HG02981 (cell line): Measurements from ENCODE around the gene CRACR2B.

Source experiments
- ATAC-seq: cut with Tn5 transposase; IDR thresholded peaks from one replicate; pipeline ENCODE4 v1.9.1; 2021; ENCODE audit warnings: mild to moderate bottlenecking, moderate library complexity; ENCODE audit not compliant: unreplicated experiment

Gene CRACR2B

DNA sequence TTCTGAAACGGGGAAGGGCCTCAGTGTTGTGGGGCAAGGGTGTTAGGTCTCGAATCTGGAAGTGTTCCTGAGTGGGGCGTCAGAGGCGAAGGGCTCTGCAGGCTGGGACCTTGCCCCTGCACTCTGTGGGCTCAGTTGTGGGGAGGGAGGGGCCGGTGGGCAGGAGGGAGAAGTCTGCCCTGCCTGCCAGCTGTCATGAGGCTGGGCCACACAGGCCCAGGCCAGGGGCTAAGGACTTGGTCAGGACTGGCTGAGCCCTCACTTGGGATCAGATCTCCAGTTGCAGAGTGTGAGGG is at the start of gene CRACR2B:
CRACR2B (plus strand) TSS at position 23 of the 296 bp plus-strand sequence. CDS start 689 bp downstream, outside the sequence.
- no peak for ATAC-seq

DNA sequence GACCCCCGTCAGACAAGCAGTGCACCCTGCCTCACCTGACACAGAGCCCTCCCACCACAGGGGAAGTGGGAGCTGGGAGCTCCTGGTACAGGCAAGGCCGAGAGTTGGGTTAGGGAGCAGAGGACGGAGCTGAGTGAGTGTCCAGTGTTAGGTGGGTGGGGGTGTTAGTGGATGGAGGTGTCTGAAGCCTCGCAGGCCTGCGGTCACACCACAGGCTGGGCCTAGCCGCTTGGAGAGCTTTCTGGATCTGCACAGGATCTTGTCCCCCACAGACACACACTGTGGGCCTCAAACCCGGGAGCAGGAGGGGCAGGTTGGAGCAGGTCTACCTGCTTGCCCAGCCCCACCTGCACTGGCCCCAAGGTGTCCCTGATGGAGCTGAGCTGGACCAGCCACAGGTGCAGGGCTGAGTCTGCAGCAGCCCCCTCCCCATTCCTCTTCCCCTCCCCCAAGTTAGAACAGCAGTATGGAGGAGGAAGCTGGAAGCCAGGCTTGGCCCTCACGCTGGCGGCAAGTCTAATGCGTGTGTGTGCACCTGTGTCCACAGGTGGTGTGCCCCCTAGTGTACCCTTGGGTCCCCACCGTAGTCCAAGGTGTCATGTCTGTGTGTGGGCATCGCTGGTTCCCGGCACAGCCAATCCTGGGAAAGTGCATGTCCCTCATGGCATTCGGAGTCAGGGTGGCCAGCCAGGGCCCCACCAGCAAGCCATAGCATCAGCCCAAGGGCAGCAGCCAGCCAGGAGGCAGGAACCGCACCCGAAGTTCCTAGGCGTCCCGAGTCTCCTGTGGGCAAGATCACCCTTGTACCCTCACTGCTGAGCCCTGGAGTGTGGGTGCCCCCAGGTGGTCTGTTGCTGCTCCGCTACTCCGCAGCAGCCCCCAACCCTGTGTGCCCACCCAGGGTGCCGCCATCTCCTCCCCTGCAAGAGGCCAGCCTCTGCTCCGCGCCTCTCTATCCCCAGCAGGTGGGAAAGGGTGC is 48.5 kb upstream of the CRACR2B start:
- no peak for ATAC-seq

DNA sequence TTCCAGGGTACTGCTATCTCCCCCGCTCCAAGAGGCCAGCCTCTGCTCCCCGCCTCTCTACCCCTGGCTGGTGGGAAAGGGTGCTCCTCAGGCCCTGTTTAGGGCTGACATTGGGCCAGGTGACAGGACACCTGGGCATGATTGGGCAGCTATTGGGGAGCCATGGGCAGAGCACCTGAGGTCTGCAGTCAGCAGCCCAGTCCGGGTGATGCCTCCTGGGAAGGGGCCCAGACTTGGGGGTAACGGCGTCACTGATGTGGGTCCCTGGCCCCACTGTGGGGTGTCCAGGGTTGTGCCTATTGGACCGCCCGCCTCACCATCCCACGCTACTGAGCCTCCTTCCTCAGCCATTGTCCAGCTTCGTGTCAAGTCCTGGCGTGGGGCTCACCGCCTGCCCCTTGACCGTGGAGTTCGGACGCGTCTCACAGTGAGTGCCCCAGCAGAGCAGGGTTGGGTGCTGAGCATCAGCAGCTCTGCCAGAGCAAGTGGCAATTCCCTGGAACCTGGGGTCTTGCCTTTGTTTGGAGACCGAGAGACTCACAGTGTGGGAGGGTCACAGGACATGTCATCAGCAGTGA is 47.7 kb upstream of the CRACR2B start:
- no peak for ATAC-seq

DNA sequence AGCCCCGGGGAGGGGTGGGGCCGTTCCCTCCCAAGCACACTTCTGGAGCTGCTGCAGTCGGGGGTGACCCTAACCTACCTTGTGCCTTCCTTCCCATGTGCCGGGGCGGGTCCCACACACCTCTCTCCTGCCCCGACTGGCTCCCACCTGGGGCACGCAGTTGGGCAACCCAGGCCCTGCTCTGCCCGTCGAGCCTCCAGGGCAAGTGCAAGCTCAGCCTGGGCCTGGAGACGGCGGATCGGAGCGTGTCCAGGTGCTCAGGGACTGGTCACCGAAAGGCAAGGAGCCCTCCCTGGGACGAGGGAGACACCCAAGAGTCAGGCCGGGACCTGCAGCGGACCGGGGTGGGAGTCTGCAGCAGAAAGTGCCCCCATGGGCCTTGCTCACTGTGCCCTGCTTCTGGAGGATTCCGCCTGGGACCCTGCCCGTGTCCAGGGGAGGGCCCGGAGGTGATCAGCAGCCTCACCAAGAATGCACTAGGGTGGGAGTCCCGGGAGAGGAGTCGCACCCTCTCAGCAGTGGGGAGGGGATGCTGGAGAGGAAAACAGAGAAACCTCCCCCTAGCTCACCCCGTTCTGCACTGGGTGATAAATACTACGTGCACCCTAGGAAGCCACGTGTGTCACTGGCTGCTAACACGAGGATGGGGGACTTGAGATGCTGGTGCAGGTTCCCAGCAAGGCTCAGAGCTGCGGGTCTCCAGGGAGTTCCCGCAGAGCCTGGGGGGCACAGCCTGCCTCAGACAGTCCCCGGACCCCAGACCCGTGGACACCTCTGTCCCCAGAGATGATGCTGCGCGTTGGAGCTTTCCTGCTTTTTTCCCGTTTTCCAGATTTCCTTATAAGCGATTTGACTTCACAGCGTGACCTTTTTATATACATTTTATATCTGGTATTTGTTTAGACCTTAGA is 45.2 kb upstream of the CRACR2B start:
- no peak for ATAC-seq

DNA sequence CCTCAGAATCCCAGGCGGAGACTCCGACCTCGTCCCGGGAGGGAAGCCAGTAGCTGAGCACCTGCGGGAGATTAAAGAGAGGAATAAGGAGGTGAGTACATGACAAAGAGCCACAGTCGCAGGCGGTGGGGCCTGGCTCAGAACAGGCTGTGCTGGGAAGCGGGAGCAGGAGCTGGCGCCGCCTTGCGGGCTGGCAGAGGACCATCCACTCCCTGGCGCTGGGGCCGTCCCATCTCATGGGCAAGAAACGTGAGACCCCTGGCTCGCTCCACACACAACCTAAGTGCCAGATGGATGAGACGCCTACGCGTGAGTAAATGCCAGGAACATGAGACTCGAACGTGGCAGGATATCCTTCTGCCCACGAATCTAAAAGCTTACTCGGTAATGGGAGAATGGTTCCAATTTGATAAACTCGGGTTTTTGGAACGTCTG is 44.1 kb upstream of the CRACR2B start:
- no peak for ATAC-seq

DNA sequence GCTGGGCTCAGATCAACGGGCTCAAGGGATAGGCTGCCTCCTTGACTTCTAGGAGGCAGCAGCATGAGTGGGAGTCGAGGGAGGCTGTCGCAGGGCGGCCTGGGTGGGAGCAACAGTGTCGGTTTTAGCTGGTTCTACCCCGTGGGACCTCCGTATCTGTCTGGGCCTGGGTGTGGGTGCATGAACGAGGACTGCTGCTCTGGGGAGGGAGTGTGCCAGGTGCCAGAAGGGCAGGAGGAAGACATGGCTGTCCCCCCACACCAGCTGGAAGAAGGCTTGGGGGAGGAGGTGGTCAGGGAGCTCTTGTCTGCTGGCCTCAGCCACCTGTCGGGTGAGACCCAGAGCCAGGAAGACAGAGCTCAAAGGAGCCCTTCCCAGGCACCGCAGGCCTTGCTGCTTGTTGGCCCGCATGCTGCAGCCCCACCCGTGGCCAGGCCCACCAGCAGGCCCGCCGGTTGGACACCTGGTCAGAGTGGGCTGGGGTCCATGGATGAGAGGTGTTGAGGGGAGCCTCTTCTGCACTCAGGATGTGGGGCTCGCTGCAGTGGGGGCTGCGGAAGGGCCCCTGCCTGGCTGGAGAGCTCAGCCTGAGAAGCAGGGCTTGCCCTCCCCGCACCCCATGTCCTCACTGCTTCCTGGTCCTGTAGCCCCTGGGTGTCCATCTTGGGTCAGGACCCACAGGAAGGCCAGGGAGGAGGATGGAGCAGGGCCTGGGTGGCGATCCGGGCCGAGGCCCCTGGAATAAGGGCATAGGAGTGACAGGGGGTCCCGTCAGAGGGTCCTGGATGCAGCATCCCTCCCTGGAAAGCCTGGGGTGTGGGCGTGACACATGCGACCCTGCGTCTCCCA is 41.3 kb upstream of the CRACR2B start:
- no peak for ATAC-seq

DNA sequence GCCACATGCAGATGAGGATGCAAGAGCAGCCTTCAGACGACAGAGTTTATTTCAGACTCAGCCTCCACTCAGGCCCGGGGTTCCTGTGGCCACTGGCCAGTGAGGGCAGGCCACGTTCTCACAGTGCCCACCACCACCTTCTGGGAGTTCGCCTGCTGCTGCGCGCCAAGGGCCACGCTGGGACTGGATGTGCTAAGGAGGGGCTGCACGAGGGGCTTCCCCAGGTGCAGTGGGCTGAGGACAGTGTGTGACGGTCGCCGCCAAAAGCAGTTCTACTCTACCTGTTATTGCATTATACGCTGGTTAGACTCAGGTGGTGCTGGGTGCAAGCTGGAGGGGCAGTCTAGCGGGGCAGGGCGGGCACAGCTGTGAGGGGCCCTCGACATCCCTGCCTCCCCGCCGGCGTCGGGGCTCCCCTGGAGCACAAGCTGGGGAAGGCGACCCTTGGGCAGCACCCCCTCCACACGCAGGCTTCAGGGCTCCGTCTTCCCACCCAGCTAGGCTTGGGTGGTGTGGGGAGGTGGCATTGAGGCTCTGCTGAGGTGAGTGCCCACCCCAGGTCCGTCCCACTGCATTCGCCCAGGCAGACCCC is 40.5 kb upstream of the CRACR2B start:
- ATAC-seq: no peak

DNA sequence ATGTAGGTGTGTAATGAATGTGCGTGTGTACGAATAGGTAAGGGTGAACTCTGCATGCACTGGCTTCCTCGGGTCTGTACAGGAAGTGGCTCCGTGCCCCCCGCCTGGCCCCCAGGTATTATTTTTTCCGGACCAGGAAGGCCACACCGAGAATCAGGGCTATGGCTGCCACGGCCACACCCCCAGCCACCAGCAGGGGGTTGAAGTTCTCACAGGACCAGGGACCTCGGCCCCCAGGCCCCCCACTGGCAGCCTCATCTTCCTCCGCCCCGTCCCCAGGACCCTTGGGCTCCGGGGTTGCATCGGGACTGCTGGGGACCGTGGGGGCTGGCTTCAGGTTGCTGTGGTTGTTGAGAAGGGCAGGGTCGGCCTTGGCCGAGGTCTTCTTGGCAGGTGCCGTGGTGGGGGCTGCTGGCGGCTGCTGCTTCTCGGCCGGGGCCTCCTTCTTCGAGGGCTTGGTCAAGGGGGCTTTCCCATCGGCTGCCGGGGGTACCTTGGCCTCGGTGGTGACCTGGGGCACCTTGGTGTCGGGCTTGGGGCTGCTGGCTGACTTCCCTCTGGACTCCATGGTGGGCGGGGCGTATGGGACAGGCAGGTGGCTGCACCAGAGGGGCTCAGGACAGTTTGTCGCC is 39.6 kb upstream of the CRACR2B start:
- ATAC-seq: no peak

DNA sequence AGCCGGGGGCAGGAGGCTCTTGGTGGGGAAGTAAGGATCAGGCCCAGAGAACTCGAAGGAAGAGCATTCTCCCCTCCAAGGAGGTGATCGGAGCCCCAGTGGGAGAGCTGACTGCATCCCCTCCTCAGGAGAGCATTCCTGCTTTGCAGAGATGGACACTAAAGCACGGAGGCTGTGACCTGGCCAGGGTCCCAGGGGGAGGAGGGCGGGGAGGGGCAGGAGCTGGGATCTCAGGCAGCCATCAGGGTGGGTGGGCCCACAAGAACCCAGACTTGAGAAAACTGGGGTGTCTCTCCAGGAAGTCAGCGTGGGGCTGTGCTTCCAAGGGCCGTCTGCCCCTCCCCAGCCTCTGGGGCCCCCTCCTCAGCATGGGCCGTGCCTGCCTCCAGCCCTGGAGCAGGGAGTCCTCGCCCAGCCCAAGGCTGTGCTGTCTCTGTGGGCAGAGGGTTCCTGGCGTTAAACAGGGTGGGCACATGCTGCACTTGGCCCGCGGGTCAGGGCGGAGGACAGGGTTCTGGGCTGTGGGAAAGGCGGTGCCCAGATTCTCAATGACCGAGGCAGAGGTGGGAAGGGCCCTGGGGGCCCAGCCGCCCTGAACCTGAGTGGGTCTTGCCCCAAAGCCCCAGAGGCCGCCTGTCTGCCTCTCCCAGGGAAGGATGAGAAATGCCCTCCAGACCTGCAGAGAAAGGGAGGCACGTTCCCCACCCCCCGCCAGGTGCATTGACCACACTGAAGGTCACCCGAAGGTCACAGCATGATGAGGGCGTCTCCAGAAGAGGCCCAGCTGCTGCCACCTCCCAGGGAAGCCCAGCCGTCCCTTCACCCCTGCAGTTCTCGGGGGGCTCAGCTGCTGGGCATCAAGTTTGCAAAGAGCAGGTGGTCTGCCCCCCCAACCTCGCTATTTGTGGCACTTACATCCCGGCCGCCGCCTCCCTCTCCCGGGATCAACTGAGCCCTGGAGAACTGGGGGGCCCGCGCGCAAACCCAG is 38.5 kb upstream of the CRACR2B start:
- no peak for ATAC-seq

DNA sequence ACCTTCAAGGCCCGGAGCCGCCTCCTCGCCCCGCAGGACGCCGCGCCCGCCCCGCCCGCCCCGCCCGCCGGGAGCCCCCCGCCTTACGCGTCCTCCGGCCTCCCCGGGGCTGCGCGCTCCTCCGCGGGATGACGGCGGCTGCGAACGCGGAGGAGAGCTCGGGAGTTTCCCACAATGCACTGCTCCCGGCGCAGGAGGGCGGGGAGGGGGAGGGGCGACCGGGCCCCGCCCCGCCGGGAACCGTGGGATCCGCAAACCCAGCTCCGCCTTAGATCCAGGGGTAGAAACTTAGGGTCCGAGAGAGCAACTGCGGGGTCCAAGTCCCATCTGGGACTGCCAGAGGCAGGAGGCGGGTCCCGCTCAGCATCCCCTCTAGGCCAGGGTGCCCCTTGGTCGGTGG is 37.8 kb upstream of the CRACR2B start, which contains the start of gene CEND1:
CEND1 (minus strand) TSS at position 148 of the 400 bp plus-strand sequence. CDS start 1,514 bp downstream, outside the sequence.
- no peak for ATAC-seq

DNA sequence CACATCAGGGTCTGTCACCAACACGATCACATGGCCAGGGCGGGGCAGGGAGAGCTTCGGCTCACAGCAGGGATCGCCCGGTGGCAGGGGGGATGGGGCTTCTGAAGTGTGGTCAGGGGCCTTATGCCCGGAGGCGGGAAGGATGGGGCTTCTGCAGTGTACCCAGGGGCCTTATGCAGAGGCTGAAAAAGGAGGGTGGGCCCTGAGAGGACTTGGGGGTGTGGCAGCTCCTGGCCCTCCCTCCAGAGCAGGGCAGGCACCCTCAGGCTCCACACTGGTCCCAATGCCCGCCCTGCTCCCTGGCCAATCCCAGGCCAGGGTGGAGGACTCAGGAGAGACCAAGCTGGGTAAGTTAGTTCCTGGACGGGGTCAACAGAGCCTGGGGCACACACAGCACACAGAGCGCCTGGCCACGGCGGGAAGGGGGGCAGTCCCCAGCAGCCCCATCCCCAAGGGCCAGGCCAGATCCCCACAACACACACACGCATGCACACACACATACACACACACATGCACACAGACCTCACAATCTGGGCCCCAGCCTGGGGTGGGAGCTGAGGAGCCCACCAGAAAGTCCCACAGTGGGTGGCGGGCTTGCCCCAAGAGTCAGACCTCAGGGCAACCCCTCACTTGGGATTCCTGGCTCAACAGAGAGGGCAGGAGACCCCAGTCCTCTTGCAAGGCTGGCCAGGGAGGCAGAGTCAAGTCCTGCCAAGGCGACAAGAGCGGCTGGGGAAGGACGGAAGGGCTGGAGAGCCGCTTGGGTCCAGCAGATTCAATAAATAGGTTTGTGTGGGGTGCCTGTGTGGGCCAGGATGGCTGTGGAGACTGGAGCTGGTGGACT is 36.8 kb upstream of the CRACR2B start:
- ATAC-seq: no peak

DNA sequence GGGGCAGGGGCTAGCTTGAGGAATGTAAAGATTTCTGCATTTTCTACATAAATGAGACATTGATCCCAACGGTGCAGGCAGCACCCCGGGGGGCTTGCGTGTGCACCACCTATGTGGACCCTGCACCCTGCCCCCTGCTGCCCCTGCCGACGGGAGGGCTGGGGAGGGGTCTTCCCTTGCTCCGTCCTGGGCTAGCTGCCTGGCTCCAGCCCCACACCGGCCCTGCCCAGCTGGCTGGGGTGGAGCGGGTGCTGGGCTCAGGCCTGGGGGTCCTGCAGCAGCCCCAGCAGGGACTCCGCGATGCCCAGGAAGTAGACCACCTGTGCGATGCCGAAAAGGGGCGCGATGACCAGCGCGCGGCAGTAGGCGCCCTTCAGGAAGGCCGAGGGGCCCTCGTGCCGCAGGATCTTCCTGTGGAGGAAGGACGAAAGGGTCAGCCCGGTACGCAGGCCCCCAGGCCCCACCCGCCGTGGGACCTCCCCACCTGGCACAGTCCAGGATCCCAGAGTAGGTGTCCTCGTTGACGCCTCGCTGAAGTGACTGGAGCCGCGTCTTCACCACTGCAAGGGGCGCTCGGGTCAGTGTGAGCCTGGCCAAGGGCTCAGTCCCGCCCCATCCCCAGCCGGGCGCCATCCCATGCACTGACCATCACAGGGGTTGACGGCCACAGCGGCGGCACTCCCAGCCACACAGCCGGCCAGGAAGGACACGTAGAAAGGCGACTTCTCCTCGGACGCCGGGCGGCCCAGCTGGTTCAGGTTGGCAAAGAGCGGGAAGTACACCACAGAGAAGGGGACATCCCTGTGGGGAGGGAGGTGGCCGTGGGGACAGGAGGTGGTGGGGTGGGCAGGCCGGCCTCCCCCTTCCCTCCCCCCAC is 35.8 kb upstream of the CRACR2B start:
- ATAC-seq: no peak

DNA sequence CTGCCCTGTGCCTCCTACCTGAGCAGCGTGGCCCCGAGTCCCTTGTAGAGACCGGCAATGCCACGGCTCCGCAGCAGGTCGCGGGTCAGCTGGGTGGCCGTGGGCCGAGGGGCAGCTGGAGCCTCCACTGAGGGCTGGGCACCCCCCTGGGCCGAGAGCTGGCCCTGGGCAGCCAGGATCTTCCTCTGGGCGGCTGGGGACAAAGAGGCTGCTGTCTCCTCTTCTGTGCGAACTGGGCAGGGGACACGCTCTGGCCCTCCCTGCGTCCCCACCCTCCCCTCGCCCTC is 35.2 kb upstream of the CRACR2B start:
- no peak for ATAC-seq

DNA sequence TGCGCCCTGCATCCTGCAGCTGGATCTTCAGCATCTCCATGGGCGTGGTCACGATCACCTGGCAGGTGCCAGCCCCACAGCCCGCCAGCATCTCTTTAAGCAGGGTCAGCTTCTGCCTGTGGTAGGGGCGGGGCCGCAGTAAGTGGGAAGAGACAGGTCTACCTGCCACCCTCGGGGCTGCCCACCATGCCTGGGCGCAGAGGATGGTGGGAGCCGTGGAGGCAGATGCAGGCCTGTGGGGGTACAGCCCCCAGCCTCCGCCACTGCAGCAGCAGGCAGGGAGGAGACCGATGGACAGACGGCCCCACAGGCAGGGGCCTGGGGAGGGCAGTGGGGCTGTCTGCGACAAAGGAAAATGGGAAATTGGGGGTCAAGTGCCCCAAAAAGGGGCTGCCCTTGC is 34.8 kb upstream of the CRACR2B start:
- ATAC-seq: no peak

DNA sequence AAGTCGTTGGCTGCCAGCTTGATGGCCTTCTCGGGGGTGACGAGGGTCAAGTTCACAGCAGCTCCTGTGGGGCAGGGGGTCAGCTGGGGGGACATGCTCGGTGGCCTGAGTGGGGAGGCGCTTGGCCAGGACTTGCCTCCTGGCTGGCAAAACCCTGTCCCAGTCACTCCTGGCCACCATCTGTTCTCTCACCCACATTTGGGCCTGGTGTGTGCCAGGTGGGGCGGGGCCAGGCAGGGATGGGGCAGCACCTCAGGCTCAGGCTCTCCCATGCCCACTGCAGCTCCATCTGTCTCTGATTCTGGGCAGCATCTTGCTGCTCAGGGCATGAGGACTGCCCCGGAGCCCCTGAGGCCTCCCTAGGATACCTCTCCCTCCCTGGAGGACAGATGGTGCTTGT is 34.2 kb upstream of the CRACR2B start:
- ATAC-seq: no peak

DNA sequence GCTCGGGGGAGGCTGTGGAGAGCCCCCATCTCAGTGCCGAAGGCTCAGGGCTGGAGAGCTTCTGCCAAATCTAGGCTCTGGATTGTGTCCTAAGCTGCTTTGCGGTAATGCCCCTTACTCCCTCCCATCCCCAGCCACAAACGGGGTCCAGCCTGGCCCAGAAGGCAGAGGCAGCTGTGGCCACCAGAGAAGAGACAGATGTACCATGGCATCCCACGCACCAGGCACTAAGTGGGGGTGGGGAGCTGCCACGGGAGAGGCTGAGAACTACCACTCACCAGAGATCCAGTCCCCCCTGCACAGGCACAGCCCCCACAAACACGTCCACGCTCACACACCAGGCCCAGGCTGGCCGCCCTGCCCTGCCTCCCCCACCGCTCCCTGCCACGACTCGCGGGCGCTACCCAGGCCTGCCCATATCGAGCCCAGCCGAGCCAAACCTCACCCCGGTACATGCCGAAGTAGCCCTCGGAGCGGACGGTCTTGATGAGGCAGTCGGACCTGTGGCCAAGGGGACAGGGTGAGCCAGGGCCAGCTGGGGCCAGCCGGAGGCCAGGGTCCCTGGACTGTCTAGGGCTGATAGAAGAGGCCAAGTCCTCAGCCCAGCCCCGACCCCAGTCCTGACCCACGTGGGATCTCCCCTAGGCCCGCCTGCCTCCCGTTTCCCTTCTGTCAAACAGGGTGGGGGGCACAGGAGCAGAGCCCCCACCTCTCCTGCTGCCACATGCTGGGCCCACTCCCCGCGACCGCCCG is 33.5 kb upstream of the CRACR2B start:
- ATAC-seq: no peak
